Esophagus squamous epithelium (tissue), 4 donors: ENCODE measurements around the gene LYPD4.

Experiments
- POLR2A ChIP-seq, 4 donors: fragments of 450-650 bp; IDR thresholded peaks; one replicate each; pipeline ENCODE4 v1.6.1; 2017; ENCODE audit warnings: antibody characterized with exemption in 4 of 4, mild to moderate bottlenecking in 4 of 4, moderate library complexity in 3 of 4
- TF ChIP-seq, protein P1 (sequence below), 6 experiments: fragments of 450-650 bp in 4 of 6; fragments of 200-600 bp in 2 of 6; sonication (generic) in 2 of 6; IDR thresholded peaks; one replicate each; pipeline ENCODE4 v1.5.1; 2016 to 2019; ENCODE audit warnings: antibody characterized with exemption in 6 of 6, mild to moderate bottlenecking in 4 of 6, moderate library complexity in 4 of 6

DNA sequence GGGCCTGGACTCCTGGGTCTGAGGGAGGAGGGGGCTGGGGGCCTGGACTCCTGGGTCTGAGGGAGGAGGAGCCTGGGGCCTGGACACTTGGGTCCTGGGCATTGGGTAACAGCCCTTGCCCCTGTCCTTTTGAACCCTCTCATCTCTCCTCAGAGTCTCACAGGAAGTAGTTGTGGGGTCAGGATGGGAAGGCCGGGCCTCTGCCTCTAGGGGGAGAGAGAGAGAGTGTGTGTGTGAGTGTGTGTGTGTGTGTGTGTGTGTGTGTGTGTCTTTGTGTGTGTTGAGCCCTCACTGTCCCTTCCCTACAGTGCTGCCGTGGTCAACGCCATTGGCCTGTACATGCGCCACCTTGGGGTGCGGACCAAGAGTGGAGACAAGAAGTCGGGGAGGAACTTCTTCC, 49.4 kb upstream of the LYPD4 start:
- TF ChIP-seq POLR2A (IDR thresholded peaks at IDR 0.05): no peak
- TF ChIP-seq, protein P1, sequence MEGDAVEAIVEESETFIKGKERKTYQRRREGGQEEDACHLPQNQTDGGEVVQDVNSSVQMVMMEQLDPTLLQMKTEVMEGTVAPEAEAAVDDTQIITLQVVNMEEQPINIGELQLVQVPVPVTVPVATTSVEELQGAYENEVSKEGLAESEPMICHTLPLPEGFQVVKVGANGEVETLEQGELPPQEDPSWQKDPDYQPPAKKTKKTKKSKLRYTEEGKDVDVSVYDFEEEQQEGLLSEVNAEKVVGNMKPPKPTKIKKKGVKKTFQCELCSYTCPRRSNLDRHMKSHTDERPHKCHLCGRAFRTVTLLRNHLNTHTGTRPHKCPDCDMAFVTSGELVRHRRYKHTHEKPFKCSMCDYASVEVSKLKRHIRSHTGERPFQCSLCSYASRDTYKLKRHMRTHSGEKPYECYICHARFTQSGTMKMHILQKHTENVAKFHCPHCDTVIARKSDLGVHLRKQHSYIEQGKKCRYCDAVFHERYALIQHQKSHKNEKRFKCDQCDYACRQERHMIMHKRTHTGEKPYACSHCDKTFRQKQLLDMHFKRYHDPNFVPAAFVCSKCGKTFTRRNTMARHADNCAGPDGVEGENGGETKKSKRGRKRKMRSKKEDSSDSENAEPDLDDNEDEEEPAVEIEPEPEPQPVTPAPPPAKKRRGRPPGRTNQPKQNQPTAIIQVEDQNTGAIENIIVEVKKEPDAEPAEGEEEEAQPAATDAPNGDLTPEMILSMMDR (IDR thresholded peaks at IDR 0.05): peak in 1 of 6 experiments; percentile 5
